ENCODE measurements around the gene CLDN24. TPM values are rescaled to one million over a fixed set of nuclear protein-coding genes. Genes with fewer than 3 reads are reported as not detected.

The CLDN24 gene
- total RNA-seq, 1 donor from 2014 or later, result not detected

DNA sequence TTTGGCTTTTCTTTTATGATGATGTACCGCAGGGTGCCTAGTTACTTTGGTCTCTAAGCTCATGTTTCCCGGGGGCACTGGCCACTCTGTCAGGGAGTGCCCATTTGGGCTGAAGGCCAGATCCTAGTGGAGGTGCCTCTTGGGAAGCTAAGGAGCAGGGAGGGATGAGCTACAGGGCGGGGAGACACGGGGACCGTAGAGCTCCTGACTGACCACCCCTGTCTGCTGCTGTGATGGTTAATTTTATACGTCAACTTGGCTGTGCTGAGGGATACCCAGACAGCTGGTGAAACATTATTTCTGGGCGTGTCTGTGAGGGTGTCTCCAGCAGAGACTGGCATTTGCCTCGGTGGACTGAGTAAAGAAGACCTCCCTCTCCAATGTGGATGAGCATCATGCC lies 24.9 kb upstream of the CLDN24 start:
- Histone ChIP-seq H3K27me3 (ENCODE audit: low read depth) (peaks cover 17% of the 10 kb centered on the region), H3K4me1 (peaks cover 6% of the 10 kb centered on the region), H3K9me3 (no peaks in the 10 kb centered on the region), H3K27ac (no peak overlapping the region), H3K4me3 (no peak overlapping the region), H3K36me3 (no peaks in the 10 kb centered on the region)
- TF ChIP-seq, protein P1, sequence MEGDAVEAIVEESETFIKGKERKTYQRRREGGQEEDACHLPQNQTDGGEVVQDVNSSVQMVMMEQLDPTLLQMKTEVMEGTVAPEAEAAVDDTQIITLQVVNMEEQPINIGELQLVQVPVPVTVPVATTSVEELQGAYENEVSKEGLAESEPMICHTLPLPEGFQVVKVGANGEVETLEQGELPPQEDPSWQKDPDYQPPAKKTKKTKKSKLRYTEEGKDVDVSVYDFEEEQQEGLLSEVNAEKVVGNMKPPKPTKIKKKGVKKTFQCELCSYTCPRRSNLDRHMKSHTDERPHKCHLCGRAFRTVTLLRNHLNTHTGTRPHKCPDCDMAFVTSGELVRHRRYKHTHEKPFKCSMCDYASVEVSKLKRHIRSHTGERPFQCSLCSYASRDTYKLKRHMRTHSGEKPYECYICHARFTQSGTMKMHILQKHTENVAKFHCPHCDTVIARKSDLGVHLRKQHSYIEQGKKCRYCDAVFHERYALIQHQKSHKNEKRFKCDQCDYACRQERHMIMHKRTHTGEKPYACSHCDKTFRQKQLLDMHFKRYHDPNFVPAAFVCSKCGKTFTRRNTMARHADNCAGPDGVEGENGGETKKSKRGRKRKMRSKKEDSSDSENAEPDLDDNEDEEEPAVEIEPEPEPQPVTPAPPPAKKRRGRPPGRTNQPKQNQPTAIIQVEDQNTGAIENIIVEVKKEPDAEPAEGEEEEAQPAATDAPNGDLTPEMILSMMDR (IDR thresholded peaks at IDR 0.05), result no peak
- ATAC-seq (no peak), DNase-seq (no peak)
- intact Hi-C loops (cut with DNase I), result no loop called here

DNA sequence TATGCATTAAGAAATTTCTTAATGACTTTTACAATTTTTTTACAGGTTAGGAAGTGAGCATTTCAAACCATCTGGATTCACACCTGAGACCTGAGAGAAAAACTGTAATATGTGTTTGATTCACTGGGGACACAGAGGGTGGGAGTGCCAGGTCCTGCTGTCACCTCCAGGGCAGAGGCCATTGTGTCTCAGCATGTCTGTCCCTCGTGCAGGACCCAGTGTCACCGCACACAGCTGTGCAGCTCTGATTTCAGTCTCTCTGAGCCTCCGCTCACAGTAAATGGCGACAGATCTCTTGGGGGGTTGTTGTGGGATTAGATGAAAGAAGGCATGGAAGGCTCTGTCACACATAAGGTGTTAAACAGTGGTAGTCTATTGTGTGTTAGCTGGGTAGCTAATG lies 23.0 kb upstream of the CLDN24 start:
- Histone ChIP-seq H3K9me3 (no peaks in the 10 kb centered on the region), H3K4me3 (no peak overlapping the region), H3K4me1 (peaks cover 6% of the 10 kb centered on the region), H3K27ac (no peak overlapping the region), H3K27me3 (ENCODE audit: low read depth) (peaks cover 11% of the 10 kb centered on the region), H3K36me3 (no peaks in the 10 kb centered on the region)
- intact Hi-C loops (cut with DNase I), result no loop called here
- DNase-seq (no peak), ATAC-seq (no peak)
- TF ChIP-seq, protein P1 (IDR thresholded peaks at IDR 0.05), result no peak

DNA sequence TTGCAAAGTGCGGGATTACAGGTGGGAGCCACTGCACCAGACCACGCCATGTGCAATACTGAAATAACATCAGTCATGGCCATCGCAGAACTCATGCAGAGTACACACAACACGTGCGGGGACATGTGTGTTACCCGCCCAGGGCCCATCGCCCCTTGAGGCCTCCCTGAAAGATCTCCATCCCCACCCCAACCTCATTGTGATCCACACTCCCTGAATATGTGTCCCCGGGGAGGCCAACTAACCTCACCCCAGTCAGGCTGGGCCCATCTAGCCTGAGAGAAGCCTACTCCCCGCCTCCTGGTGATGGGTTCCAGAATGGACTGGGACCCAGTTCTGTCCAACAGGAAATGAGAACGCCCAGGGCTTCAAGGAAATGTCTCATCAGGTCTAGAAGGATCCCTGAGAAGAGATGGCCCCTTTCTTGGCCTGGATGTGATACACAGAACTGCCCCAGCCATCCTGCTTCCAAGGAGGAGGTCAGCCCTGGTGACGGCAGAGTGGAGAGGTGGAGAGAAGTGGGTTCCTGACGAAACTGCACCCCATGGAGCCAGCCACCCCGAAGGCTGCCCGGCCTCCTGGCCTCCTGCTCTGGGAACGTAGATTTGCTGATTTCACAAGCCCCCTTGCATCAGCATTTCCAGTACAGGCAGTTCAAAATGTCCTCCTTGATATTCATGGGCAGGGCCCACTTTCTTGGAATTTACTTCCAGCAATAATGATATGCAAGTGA lies 22.5 kb upstream of the CLDN24 start:
- Histone ChIP-seq H3K27me3 (ENCODE audit: low read depth) (peaks cover 11% of the 10 kb centered on the region), H3K9me3 (no peaks in the 10 kb centered on the region), H3K4me1 (peaks cover 6% of the 10 kb centered on the region), H3K27ac (no peak overlapping the region), H3K36me3 (no peaks in the 10 kb centered on the region), H3K4me3 (no peak overlapping the region)
- ATAC-seq (no peak), DNase-seq (no peak)
- TF ChIP-seq, protein P1 (IDR thresholded peaks at IDR 0.05), result no peak
- intact Hi-C loops (cut with DNase I), result no loop called here

DNA sequence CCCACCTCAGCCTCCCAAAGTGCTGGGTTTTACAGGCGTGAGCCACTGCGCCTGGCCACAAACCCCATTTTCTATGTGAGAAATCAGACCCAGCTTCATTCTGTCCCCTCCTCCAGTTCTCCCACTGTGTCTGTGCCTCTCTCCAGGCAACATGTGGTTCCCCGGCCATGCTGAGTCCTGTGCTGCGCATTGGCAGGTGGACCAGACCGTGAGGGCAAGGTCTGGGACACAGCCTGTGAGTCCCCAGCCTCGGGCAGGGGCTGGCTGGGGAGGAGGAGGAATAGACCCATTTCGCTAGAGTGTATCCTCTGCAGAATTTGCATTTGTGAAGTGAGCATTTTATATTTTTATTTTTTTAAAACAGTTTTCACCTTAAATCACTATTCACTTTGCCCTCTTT lies 21.5 kb upstream of the CLDN24 start:
- H3K27me3 ChIP-seq (ENCODE audit: low read depth), result peaks cover 11% of the 10 kb centered on the region
- H3K4me3 ChIP-seq, result no peak overlapping the region
- H3K9me3 ChIP-seq, result no peaks in the 10 kb centered on the region
- ATAC-seq (no peak), DNase-seq (no peak)
- no peak overlapping the region for H3K27ac ChIP-seq
- intact Hi-C loops (cut with DNase I), result no loop called here
- H3K36me3 ChIP-seq, result no peaks in the 10 kb centered on the region
- H3K4me1 ChIP-seq, result peaks cover 6% of the 10 kb centered on the region
- TF ChIP-seq, protein P1 (IDR thresholded peaks at IDR 0.05), result no peak

DNA sequence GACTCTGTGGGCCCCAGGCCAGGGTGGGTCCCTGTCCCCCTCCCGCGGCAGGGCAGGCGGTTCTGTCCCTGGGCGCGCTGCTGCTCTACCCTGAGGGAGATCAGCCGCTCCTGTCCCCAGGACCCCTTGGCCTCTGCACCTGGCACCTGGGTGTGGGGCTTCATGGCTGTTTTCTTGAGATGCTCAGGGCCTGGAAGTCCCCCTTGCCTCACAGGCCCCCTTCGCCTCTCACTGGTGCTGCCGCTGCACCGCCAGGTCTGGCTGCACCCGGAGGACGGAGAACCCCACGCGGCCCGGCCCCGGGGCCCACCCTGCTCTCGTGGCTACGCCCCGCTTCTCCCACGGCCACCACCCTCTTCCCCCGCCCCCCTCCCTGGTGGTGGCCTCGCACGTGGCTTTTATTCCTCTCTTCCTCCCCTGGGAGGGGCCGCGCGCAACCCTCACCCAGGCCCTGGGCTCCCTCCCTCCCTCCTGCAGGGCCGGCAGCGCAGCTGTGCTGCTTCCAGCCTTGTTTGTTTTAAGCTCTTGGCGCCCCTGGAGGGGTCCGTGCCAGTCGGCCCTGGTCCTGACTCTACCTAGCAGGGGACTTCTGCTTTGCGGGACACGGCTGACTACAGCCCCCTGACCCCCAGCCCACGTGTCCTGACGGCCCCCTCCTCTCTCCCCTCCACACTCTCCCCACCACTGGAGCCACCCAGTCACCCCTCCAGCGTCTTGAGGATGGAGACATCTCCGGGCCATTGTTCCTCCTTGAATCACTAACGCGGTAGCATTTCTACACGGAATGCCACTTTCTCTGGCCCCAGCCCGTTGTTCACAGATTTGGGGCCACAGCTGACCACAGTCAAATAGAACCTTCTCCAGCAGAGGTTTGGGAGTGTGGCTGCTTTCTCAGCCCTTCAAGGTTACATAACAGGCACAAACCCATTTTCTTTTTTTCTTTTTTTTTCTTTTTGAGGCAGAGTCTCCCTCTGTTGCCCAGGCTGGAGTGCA lies 20.6 kb upstream of the CLDN24 start:
- intact Hi-C loops (cut with DNase I), result no loop called here
- ATAC-seq (peak; percentile 23 to 55), DNase-seq (no peak)
- H3K27ac ChIP-seq, result no peak overlapping the region
- TF ChIP-seq, protein P1 (IDR thresholded peaks at IDR 0.05), result no peak
- H3K4me3 ChIP-seq, result no peak overlapping the region
- H3K9me3 ChIP-seq, result no peaks in the 10 kb centered on the region
- H3K36me3 ChIP-seq, result no peaks in the 10 kb centered on the region
- H3K4me1 ChIP-seq, result peaks cover 6% of the 10 kb centered on the region
- peaks cover 11% of the 10 kb centered on the region for H3K27me3 ChIP-seq (ENCODE audit: low read depth)

Measured in lower lobe of right lung (tissue), 2 donors.